Measurements from ENCODE around the gene ATP6V1B1.

- TF ChIP-seq POLR2AphosphoS5 (IDR thresholded peaks at IDR 0.05; ENCODE audit: low read depth, low read length) = no peak
- no peak for TF ChIP-seq POLR2A (IDR thresholded peaks at IDR 0.05; ENCODE audit: low read depth, low read length)
Measured at GRCh38 chr2:70984228-70984575, 48.5 kb downstream of the ATP6V1B1 start.

Data from GM12892 (cell line).